PFSK-1 (cell line): Measurements from ENCODE around the gene NDUFAF5.

Experiments used
- FOXP2 ChIP-seq: optimal IDR thresholded peaks from 2 replicates; pipeline ENCODE3; 2011; ENCODE audit warnings: borderline replicate concordance, control low read depth, inconsistent platforms; ENCODE audit not compliant: insufficient read depth; ENCODE audit errors: extremely low read length, extremely low read depth
- POLR2AphosphoS5 ChIP-seq: IDR thresholded peaks from 2 replicates; pipeline ENCODE4 v1.6.1; 2012; ENCODE audit warnings: low read depth, mild to moderate bottlenecking, control low read depth, low read length, moderate library complexity
- SIN3A ChIP-seq: IDR thresholded peaks from 2 replicates; pipeline ENCODE4 v1.6.1; 2012; ENCODE audit warnings: mild to moderate bottlenecking, low read length, moderate library complexity, borderline replicate concordance; ENCODE audit not compliant: insufficient read depth
- TAF1 ChIP-seq: IDR thresholded peaks from 2 replicates; pipeline ENCODE4 v1.6.1; 2012; ENCODE audit warnings: low read length, control low read depth, borderline replicate concordance; ENCODE audit not compliant: insufficient read depth
- TF ChIP-seq, protein P1 (sequence below), 2 experiments: IDR thresholded peaks; 2 replicates each; pipeline versions ENCODE4 v1.6.1 to v1.8.0; 2011 to 2012; ENCODE audit warnings: low read depth in 2 of 2, low read length in 2 of 2, control low read depth in 1 of 2, inconsistent platforms in 1 of 2, mild to moderate bottlenecking in 1 of 2, moderate library complexity in 1 of 2; ENCODE audit not compliant: insufficient read depth in 1 of 2

NDUFAF5 gene

DNA sequence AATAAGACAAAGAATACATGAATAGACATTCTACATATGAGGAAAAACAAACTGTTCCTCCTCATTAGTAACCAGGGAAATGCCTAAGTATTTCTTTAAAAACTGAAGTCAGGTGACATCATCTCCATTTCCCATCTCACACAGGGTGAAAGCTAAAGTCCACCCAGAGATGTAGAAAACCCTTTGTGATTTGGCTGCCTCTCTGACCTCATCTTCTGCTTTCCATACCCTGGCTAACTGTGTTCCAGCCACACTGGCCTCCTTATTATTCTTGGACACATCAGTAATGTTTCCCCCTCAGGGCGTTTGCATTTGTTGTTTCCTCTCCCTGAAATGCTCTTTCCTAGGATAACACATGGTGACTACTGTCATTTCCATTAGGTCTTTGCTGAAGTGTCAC lies 40.5 kb upstream of the NDUFAF5 start:
- no peak for TF ChIP-seq FOXP2
- no peak for TF ChIP-seq SIN3A

DNA sequence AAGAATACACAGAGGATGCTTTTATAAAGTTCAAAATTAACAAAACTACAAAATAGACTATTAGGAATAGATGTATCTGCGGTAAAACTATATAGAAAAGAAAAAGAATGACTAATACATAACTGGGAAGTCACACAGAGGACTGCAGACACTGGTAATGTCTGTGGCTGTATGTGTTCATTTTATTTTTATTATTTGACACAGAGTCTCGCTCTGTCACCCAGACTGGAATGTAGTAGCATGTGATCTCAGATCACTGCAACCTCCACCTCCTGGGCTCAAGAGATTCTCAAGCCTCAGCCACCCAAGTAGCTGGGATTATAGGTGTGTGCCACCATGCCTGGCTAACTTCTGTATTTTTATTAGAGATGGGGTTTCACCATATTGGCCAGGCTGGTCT lies 39.0 kb upstream of the NDUFAF5 start:
- TF ChIP-seq SIN3A = no peak
- no peak for TF ChIP-seq TAF1
- TF ChIP-seq POLR2AphosphoS5 = no peak
- TF ChIP-seq FOXP2 = no peak
- TF ChIP-seq, protein P1, sequence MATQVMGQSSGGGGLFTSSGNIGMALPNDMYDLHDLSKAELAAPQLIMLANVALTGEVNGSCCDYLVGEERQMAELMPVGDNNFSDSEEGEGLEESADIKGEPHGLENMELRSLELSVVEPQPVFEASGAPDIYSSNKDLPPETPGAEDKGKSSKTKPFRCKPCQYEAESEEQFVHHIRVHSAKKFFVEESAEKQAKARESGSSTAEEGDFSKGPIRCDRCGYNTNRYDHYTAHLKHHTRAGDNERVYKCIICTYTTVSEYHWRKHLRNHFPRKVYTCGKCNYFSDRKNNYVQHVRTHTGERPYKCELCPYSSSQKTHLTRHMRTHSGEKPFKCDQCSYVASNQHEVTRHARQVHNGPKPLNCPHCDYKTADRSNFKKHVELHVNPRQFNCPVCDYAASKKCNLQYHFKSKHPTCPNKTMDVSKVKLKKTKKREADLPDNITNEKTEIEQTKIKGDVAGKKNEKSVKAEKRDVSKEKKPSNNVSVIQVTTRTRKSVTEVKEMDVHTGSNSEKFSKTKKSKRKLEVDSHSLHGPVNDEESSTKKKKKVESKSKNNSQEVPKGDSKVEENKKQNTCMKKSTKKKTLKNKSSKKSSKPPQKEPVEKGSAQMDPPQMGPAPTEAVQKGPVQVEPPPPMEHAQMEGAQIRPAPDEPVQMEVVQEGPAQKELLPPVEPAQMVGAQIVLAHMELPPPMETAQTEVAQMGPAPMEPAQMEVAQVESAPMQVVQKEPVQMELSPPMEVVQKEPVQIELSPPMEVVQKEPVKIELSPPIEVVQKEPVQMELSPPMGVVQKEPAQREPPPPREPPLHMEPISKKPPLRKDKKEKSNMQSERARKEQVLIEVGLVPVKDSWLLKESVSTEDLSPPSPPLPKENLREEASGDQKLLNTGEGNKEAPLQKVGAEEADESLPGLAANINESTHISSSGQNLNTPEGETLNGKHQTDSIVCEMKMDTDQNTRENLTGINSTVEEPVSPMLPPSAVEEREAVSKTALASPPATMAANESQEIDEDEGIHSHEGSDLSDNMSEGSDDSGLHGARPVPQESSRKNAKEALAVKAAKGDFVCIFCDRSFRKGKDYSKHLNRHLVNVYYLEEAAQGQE (IDR thresholded peaks at IDR 0.05; ENCODE audit: insufficient read depth in 1 of 2, low read depth in 2 of 2, low read length in 2 of 2) = no peak

DNA sequence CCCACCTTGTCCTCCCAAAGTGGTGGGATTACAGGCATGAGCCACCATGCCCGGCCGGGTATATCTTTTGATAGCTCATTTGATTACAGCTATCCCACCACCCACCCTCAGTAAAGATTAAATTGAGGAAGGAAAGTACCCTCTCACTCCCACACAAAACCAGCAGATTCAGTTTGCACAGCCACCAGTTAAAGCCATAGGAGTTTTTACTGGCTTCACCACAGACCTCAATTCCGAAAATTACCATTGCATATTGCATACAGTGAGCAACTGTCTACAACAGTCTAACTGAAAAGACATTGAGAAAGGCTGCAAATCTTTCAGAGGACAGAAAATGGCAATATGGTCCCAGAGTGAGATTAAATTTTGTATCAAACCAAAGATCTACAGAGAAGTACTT lies 35.0 kb upstream of the NDUFAF5 start:
- TF ChIP-seq POLR2AphosphoS5 (no peak), SIN3A (no peak), FOXP2 (no peak), TAF1 (no peak)
- TF ChIP-seq, protein P1 (IDR thresholded peaks at IDR 0.05; ENCODE audit: insufficient read depth in 1 of 2, low read depth in 2 of 2, low read length in 2 of 2) = no peak

DNA sequence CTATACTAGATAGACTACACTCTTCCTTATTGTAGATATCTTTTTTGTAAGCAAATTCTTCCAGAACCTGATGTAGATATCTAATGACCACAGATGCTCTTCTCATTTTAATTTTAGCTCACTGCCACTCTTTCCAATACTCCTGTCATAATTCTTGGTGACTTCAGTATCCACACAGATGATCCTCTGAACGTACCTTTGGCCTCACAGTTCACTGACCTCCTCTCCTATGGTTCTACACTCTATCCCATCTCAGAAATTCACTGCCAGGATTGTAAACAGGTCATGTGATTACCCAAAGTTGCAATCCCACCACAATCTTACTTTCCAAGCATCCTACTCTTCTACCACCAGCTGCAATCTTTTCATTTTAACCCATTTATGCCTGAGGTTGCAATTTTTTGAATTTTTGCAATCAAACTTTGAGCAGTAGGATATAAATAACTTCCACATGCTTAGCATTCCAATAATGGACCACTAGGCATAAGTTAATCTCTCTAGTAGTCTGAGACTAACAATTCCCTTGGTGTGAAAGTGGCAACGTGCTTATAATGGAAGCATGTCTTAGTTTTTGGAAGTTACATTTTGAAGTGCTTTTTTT lies 31.3 kb upstream of the NDUFAF5 start:
- no peak for TF ChIP-seq TAF1
- TF ChIP-seq POLR2AphosphoS5 = no peak

DNA sequence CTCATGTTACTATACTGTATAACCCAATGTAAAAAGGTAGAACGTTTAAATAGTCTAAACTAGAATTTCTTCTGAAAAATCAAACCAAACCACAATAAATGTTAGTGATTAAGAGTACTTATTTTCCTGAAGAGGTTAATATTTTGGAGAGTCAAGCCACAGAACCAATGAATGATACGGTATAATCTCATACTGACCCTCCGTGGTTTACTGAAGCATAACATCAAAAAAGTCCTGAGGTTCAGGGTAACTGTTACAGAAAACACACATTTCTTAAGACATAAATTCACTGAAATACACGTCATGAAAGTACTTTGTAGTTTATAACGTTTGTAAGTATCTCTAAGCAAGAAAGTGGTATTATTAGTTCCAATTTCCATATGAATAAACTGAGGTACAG lies 29.0 kb upstream of the NDUFAF5 start:
- no peak for TF ChIP-seq FOXP2
- TF ChIP-seq SIN3A = no peak
- no peak for TF ChIP-seq TAF1
- TF ChIP-seq POLR2AphosphoS5 = no peak

DNA sequence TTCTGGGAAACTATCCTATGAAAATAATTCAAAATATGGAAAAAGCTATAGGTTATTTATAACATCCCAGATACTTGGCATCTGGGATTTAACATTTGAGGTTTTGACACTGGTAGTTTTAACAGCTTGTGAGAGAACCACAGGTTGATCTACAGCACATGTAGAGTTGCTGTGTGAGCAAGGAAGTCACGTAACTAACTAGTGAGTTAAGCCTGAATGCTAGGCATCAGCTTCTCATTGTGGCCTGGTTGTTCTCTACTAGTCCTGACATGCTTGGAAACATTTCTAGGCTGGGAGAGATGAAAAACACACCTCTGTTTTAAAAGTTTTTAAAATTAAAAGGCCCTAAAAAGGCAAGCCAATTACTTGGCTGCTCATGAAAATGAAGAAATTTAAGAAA lies 28.3 kb upstream of the NDUFAF5 start:
- TF ChIP-seq FOXP2 (no peak), TAF1 (no peak), SIN3A (no peak), POLR2AphosphoS5 (no peak)
- TF ChIP-seq, protein P1 (IDR thresholded peaks at IDR 0.05; ENCODE audit: insufficient read depth in 1 of 2, low read depth in 2 of 2, low read length in 2 of 2) = no peak

DNA sequence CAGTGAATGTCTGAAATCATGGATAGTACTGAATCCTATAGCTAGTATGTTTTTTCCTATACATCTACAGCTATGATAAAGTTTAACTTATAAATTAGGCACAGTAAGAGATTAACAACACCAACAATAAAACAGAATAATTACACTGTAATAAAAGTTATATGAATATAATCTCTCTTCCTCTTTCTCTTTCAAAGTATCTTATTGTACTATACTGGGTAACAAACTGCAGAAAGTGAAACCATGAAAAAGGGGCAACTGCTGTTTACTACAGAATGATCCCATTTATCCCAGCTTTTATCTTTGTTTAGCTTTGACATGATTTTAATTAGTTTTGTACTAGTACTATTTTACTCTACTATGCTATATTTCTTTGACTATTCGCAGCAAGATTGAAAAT lies 25.9 kb upstream of the NDUFAF5 start:
- TF ChIP-seq FOXP2 (no peak), TAF1 (no peak), SIN3A (no peak)
